GM18868 (cell line): Measurements from ENCODE around the gene SEPTIN5.

Source experiments
- ATAC-seq: cut with Tn5 transposase; IDR thresholded peaks from one replicate; pipeline ENCODE4 v1.9.1; 2021; ENCODE audit warnings: mild to moderate bottlenecking, moderate library complexity; ENCODE audit not compliant: unreplicated experiment

SEPTIN5 gene

DNA sequence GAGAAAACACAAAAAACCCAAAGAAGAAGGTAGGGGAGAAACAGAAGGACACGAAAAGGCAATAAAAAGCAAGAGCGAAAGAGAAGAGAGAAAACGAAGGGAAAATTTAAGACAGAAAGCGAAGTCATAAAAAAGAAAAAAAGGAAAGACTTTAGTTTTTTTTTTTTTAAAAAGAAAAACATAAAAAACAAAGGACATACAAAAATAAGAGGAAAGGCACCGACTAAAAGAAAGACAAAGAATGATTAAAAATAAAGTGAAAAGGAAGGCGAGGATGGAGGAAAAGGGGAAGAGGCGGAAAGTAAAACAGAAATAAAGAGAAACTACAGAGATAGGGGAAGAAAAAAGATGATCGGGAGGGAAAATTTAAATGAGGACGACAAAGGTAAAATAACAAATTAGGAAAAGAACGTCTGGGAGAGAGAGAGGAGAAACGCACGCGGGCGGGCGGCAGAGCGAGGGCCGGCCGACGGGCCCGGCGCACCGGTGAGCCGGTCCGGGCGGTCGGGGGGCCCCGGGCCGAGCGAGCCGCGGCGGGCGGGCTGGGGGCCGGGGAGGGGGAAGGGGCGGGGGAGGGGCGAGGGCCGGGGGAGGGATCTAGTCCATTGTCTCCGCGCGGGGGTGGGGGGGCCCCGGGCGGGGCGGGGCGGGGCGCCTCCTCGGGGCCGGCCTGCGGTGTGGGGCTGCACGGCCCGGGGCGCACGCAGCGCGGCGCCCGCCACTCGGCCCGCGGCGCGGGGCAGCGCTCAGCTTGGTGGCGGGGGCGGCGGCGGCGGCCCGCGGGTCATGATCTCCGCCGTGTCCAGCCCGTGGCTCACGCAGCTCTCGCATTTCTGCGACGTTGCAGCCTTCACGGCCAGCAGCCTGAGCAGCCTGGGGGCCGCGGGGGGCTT is 46.0 kb downstream of the SEPTIN5 start, which contains the start of gene TBX1:
Gene TBX1, plus strand, starts transcription at position 721 of the 893 bp plus-strand sequence. Its CDS starts 66 bp downstream, at position 787.
- no peak for ATAC-seq

GRCh38 chr22:19760951-19761724 is 46.8 kb downstream of the SEPTIN5 start:
- no peak for ATAC-seq

GRCh38 chr22:19761725-19762567 is 47.6 kb downstream of the SEPTIN5 start:
- ATAC-seq = no peak

GRCh38 chr22:19762568-19763457 is 48.5 kb downstream of the SEPTIN5 start:
- ATAC-seq = no peak

- no peak for ATAC-seq
These were observed 49.4 kb downstream of the SEPTIN5 start for GRCh38 chr22:19763458-19764298.

DNA sequence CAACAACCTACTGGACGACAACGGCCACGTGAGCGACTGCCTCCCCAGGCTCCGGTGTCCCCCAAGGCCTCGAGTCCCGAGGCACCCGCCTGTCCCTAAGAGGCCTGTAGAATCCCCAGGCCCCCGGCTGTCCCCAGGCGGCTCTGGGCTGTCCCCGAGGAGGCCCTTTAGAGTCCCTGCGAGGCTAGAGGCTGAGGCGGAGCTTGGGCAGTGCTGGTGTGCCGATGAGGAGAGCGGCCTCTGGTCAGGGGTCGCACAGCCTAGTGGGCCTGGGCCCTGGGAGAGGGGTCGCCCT is 49.9 kb downstream of the SEPTIN5 start:
- no peak for ATAC-seq

DNA sequence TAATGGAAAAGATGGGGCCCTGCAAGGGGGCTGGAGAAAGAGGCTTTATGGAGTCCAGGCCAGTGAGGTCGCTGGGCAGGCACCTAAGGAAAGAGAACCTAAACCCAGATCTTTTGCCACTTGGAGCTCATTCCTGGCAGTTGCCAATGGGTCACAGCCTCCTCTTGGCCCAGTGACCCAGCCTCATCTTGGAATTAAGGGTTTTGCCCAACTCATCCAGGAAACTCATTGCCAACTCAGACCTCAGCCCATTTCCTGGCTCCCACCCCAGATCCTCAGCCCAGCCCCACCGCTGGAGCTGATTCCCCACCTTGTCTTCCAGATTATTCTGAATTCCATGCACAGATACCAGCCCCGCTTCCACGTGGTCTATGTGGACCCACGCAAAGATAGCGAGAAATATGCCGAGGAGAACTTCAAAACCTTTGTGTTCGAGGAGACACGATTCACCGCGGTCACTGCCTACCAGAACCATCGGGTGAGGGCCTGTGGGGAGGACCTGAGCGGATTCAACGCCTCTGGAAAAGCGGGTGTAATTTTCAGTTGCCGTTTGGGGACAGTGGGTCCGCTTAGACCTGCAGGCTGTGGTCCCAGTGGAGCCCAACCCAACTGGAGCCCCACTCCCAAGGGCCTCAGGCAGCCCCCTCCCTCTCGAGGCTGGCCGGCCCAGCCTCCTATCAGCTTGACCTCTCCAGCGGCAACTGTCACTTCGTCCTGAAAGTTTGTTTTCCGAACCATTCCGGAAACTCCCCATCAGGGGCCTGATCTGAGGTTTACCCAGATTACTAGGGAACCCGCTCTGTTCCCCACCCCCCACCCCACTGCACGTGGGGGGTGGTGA is 50.6 kb downstream of the SEPTIN5 start:
- no peak for ATAC-seq

GRCh38 chr22:19765477-19766239 is 51.4 kb downstream of the SEPTIN5 start:
- no peak for ATAC-seq

DNA sequence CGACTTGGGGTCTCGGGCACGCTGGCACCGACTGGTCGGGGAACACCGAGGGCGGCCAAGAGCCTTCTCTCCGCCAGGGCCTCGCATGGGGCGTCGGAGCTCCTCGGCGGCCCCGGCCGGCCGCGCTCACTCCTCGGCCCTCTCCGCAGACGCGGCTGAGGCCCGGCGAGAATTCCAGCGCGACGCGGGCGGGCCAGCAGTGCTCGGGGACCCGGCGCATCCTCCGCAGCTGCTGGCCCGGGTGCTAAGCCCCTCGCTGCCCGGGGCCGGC is 51.9 kb downstream of the SEPTIN5 start:
- no peak for ATAC-seq

GRCh38 chr22:19766511-19767426 is 52.5 kb downstream of the SEPTIN5 start:
- no peak for ATAC-seq

DNA sequence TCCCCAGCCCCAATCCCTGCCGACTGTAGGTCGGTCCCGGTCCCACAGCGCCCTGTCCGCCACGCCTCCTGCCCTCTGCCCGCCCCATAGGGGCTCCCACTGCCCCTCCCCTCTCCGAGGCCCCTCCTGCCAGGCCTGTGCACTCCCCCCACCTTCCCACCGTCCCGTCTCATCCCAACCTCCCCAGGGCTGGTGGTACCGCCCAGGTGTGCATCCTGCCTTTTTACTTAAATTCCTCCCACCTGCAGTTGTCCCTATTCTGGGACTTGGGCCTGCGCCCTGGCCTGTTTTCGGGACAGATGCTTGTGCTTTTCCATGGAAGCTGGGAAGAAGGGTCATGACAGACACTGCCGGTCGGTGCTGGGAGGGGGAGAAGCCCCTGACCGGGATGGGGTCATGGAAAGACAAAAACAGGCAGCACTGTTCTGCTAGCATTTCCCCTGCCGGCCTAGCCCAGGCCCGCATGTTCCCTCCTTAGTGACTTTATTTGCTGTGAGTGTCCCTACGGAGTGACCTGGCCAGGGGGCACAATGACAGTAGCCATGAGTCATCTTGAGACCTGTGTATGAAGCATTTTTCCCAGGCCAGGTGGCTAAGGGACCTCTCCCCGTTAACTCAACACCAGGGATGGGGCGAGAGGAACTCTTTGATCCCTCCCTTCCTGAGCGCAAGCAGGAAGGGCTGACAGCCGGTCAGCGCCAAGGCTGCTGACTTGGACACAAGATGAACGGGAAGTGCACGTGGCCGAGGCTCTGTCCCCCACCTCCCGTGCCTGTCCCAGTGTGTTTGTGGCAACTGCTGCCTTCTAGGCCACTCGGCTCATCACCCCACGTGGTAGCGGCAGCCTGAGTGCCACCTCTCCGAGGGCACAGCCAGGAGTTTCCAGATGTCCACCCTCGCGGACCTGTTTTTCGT is 53.4 kb downstream of the SEPTIN5 start:
- ATAC-seq = no peak

GRCh38 chr22:19769393-19769715 is 55.1 kb downstream of the SEPTIN5 start:
- no peak for ATAC-seq

- no peak for ATAC-seq
These were observed 56.3 kb downstream of the SEPTIN5 start for GRCh38 chr22:19770349-19771220.

GRCh38 chr22:19772422-19772672 is 58.0 kb downstream of the SEPTIN5 start:
- ATAC-seq = no peak
